ENCODE data around the gene SLC2A9.

- TF ChIP-seq, protein P1, sequence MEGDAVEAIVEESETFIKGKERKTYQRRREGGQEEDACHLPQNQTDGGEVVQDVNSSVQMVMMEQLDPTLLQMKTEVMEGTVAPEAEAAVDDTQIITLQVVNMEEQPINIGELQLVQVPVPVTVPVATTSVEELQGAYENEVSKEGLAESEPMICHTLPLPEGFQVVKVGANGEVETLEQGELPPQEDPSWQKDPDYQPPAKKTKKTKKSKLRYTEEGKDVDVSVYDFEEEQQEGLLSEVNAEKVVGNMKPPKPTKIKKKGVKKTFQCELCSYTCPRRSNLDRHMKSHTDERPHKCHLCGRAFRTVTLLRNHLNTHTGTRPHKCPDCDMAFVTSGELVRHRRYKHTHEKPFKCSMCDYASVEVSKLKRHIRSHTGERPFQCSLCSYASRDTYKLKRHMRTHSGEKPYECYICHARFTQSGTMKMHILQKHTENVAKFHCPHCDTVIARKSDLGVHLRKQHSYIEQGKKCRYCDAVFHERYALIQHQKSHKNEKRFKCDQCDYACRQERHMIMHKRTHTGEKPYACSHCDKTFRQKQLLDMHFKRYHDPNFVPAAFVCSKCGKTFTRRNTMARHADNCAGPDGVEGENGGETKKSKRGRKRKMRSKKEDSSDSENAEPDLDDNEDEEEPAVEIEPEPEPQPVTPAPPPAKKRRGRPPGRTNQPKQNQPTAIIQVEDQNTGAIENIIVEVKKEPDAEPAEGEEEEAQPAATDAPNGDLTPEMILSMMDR (IDR thresholded peaks at IDR 0.05; ENCODE audit: low read depth, low read length), result no peak
- TF ChIP-seq EZH2phosphoT487 (IDR thresholded peaks at IDR 0.05; ENCODE audit: low read depth), result no peak
Observed at GRCh38 chr4:10050721-10051120, 29.4 kb upstream of the SLC2A9 start.

Data from OCI-LY3 (cell line).